Vagina (tissue), 2 donors: ENCODE data around the gene SLC8A1. TPM values are rescaled to one million over a fixed set of nuclear protein-coding genes. Genes with fewer than 3 reads are reported as not detected.

ENCODE experiments used
- DNase-seq, 2 donors: peaks; one replicate each; pipeline ENCODE4 v3.0.0-alpha.2; 2017; ENCODE audit errors: extremely low spot score in 2 of 2
- H3K27ac ChIP-seq: fragments of 200-600 bp; sonication (generic); one replicate; pipeline ENCODE4 v1.5.1; 2019
- H3K27me3 ChIP-seq: fragments of 200-600 bp; sonication (generic); one replicate; pipeline ENCODE4 v1.5.1; 2019
- H3K36me3 ChIP-seq, 2 donors: fragments of 200-600 bp; sonication (generic); one replicate each; pipeline ENCODE4 v1.5.1; 2017 to 2019
- H3K4me1 ChIP-seq: fragments of 200-600 bp; sonication (generic); one replicate; pipeline ENCODE4 v1.5.1; 2019
- H3K4me3 ChIP-seq, 2 donors: fragments of 200-600 bp; sonication (generic); 1 replicate in 1 of 2; 2 replicates in 1 of 2; pipeline ENCODE4 v1.5.1; 2016 to 2019
- H3K9me3 ChIP-seq: fragments of 200-600 bp; sonication (generic); one replicate; pipeline ENCODE4 v1.5.1; 2019
- POLR2A ChIP-seq, 2 donors: fragments of 450-650 bp; IDR thresholded peaks; one replicate each; pipeline ENCODE4 v1.6.1; 2017; ENCODE audit warnings: antibody characterized with exemption in 2 of 2, mild to moderate bottlenecking in 2 of 2, moderate library complexity in 2 of 2
- POLR2AphosphoS5 ChIP-seq, 2 donors: sonication (generic); formaldehyde crosslinking; IDR thresholded peaks; one replicate each; pipeline ENCODE4 v1.9.0; 2017; ENCODE audit warnings: antibody characterized with exemption in 2 of 2, mild to moderate bottlenecking in 2 of 2, low read depth in 1 of 2; ENCODE audit not compliant: insufficient read depth in 1 of 2
- intact Hi-C: fragments of 100-400 bp; cut with DNase I; formaldehyde crosslinking; loops from one replicate; pipeline ENCODE4 v1.15.1; 2023
- total RNA-seq: library from RNA; depleted of rRNA; stranded (reverse); fragments of >200 nt; gene quantifications from one replicate; pipeline ENCODE4 v1.2.3, GENCODE V29; 2016
- TF ChIP-seq, protein P1 (sequence below), 3 experiments: fragments of 450-650 bp in 2 of 3; fragments of 200-600 bp in 1 of 3; sonication (generic) in 1 of 3; IDR thresholded peaks; one replicate each; pipeline ENCODE4 v1.5.1; 2017 to 2019; ENCODE audit warnings: antibody characterized with exemption in 3 of 3, mild to moderate bottlenecking in 2 of 3, moderate library complexity in 2 of 3

SLC8A1 gene
- total RNA-seq, 1 donor from 2014 or later = 40.8 TPM

DNA sequence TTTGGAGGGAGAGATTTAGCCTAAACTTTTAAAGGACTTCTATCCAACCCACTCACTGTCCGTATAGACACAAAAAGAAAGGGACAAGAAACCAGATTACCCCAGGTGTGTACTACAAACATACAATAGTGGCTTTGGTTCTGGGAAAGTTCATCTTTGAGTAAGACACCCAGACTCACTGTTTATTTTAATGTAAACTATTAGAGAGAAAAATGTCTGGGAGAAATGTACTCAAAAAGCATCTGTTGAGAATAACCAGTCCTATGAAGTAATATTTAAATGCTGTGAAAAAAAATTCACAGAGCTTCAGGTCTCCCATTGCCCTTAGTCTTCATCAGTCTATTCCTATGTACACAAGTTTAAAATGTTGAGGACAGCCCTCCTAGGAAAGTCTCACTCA is 107.5 kb downstream of the SLC8A1 start:
- Histone ChIP-seq H3K27ac (no peak overlapping the region), H3K27me3 (no peaks in the 10 kb centered on the region), H3K4me1 (no peaks in the 10 kb centered on the region), H3K9me3 (no peaks in the 10 kb centered on the region), H3K36me3 (no peaks in the 10 kb centered on the region), H3K4me3 (no peak overlapping the region)
- DNase-seq = no peak
- no peak for TF ChIP-seq POLR2A (IDR thresholded peaks at IDR 0.05)
- no peak for TF ChIP-seq POLR2AphosphoS5 (IDR thresholded peaks at IDR 0.05; ENCODE audit: insufficient read depth in 1 of 2, low read depth in 1 of 2)
- TF ChIP-seq, protein P1, sequence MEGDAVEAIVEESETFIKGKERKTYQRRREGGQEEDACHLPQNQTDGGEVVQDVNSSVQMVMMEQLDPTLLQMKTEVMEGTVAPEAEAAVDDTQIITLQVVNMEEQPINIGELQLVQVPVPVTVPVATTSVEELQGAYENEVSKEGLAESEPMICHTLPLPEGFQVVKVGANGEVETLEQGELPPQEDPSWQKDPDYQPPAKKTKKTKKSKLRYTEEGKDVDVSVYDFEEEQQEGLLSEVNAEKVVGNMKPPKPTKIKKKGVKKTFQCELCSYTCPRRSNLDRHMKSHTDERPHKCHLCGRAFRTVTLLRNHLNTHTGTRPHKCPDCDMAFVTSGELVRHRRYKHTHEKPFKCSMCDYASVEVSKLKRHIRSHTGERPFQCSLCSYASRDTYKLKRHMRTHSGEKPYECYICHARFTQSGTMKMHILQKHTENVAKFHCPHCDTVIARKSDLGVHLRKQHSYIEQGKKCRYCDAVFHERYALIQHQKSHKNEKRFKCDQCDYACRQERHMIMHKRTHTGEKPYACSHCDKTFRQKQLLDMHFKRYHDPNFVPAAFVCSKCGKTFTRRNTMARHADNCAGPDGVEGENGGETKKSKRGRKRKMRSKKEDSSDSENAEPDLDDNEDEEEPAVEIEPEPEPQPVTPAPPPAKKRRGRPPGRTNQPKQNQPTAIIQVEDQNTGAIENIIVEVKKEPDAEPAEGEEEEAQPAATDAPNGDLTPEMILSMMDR (IDR thresholded peaks at IDR 0.05) = no peak
- intact Hi-C loops = no loop called here

DNA sequence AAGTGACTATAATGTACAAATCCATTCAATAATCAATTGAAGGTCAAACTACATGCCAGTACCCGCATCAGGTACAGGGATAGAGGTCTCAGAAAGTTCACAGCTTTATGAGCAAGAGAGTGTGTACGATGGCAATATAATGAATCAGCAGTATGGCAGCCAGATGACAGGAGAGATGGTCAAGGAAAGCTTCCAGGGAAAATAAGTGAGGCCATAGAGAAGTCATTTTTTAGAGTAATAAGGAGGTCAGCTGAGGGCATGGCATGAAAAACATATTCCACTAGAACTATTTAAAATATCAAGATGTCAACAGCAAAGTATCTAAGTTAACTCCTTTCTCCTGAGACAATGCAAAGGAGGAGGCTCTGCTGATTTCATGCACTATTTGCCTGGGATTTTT is 108.0 kb downstream of the SLC8A1 start:
- Histone ChIP-seq H3K4me3 (no peak overlapping the region), H3K4me1 (no peaks in the 10 kb centered on the region), H3K9me3 (no peaks in the 10 kb centered on the region), H3K27me3 (no peaks in the 10 kb centered on the region), H3K27ac (no peak overlapping the region), H3K36me3 (no peaks in the 10 kb centered on the region)
- intact Hi-C loops = no loop called here
- TF ChIP-seq, protein P1 (IDR thresholded peaks at IDR 0.05) = no peak
- no peak for TF ChIP-seq POLR2AphosphoS5 (IDR thresholded peaks at IDR 0.05; ENCODE audit: insufficient read depth in 1 of 2, low read depth in 1 of 2)
- TF ChIP-seq POLR2A (IDR thresholded peaks at IDR 0.05) = no peak
- no peak for DNase-seq

DNA sequence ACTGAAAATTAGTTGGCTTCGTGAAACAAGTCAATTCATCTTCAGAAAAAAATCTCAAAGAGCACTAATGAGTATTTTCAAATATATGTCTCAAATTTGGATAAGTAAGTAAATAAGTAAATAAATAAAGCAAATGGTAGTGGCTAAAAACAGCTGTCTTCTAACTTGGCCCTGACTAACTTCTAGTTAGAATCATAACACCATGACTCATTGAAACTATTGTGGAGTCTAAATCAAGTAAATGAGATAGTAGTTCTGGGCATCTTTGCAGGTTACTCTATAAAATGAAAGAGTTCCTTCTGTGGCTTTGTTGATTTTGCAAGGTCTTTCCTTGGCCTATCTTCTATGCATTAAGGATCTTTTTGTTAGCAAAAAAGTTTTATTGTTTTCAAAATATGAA is 110.7 kb downstream of the SLC8A1 start:
- H3K4me3 ChIP-seq = no peak overlapping the region
- no peaks in the 10 kb centered on the region for H3K27me3 ChIP-seq
- H3K27ac ChIP-seq = no peak overlapping the region
- intact Hi-C loops = no loop called here
- H3K36me3 ChIP-seq = no peaks in the 10 kb centered on the region
- no peak for DNase-seq
- no peaks in the 10 kb centered on the region for H3K4me1 ChIP-seq
- H3K9me3 ChIP-seq = no peaks in the 10 kb centered on the region
- no peak for TF ChIP-seq POLR2A (IDR thresholded peaks at IDR 0.05)
- TF ChIP-seq POLR2AphosphoS5 (IDR thresholded peaks at IDR 0.05; ENCODE audit: insufficient read depth in 1 of 2, low read depth in 1 of 2) = no peak
- TF ChIP-seq, protein P1 (IDR thresholded peaks at IDR 0.05) = no peak

DNA sequence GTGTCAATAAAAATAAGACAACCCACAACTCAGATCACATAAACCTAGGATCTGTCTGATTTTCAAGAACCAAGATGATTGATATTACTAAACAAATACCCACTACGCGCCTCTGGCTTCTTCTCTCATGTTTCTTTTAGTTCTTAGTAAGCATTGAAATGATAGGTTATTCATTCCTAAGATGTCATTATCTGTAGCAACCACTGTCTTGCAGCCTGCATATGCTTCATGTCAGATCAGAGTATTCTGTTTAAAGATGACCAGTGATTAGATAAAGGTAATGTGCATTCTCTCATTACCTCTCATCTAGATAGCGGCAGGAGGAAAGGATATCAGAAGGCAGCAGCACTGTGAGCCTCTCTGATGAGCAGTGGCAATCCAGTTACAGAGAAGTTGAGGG is 112.9 kb downstream of the SLC8A1 start:
- H3K27me3 ChIP-seq = no peaks in the 10 kb centered on the region
- no peak overlapping the region for H3K27ac ChIP-seq
- H3K4me1 ChIP-seq = no peaks in the 10 kb centered on the region
- TF ChIP-seq, protein P1 (IDR thresholded peaks at IDR 0.05) = no peak
- TF ChIP-seq POLR2A (IDR thresholded peaks at IDR 0.05) (no peak), POLR2AphosphoS5 (IDR thresholded peaks at IDR 0.05; ENCODE audit: insufficient read depth in 1 of 2, low read depth in 1 of 2) (no peak)
- H3K9me3 ChIP-seq = no peaks in the 10 kb centered on the region
- intact Hi-C loops = no loop called here
- no peaks in the 10 kb centered on the region for H3K36me3 ChIP-seq
- no peak for DNase-seq
- no peak overlapping the region for H3K4me3 ChIP-seq

DNA sequence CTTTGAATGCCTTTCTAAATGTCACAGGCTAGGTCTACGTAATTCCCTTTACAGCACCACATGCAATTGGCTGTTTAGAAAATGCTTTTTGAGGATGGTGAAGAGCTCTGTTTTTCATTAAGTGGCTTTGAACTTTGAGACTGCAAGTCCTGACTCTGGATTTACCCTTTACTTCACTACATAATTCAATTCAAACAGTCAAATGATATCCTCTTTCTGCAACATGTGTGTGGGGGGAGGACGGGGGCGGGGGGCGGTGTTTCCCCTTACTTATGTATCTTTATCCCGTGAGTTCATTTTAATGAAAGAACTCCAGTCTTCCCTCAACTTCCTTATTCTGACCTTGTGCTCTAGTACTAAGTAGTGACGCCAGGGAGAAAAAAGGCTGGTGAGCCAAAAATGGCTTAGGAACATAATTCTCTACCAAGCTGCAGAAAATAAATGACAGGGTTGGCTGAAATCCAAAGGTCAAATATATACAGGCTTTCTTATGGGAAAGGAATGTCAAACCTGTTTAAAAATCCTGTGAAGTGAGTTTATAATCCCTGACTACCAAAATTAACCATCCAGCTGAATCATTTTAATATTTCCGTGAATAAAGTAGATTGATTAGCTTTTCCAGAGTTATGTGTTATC is 119.6 kb downstream of the SLC8A1 start:
- TF ChIP-seq, protein P1 (IDR thresholded peaks at IDR 0.05) = no peak
- TF ChIP-seq POLR2AphosphoS5 (IDR thresholded peaks at IDR 0.05; ENCODE audit: insufficient read depth in 1 of 2, low read depth in 1 of 2) (no peak), POLR2A (IDR thresholded peaks at IDR 0.05) (no peak)
- H3K27me3 ChIP-seq = no peaks in the 10 kb centered on the region
- no peaks in the 10 kb centered on the region for H3K9me3 ChIP-seq
- no peak overlapping the region for H3K4me3 ChIP-seq
- H3K27ac ChIP-seq = no peak overlapping the region
- peaks cover 8% of the 10 kb centered on the region for H3K4me1 ChIP-seq
- DNase-seq = no peak
- no peaks in the 10 kb centered on the region for H3K36me3 ChIP-seq
- intact Hi-C loops = no loop called here
